ENCODE data around the gene CLDN6.

Gene CLDN6

GRCh38 chr16:2992383-2993081 is 25.5 kb downstream of the CLDN6 start:
- no peak overlapping the region for H3K4me3 ChIP-seq (replicated peaks in 1 of 2; ENCODE audit: low read depth in 2 of 2, low read length in 2 of 2)
- no peak for TF ChIP-seq CTCF (IDR thresholded peaks at IDR 0.05; ENCODE audit: low read depth, low read length)
- no peak for DNase-seq (ENCODE audit: low read depth in 2 of 2)

GRCh38 chr16:2991566-2992261 is 26.3 kb downstream of the CLDN6 start:
- H3K4me3 ChIP-seq (replicated peaks in 1 of 2; ENCODE audit: low read depth in 2 of 2, low read length in 2 of 2), result no peak overlapping the region
- DNase-seq (ENCODE audit: low read depth in 2 of 2), result no peak
- no peak for TF ChIP-seq CTCF (IDR thresholded peaks at IDR 0.05; ENCODE audit: low read depth, low read length)

GRCh38 chr16:2990891-2991290 is 27.1 kb downstream of the CLDN6 start:
- no peak for DNase-seq (ENCODE audit: low read depth in 2 of 2)
- no peak overlapping the region for H3K4me3 ChIP-seq (replicated peaks in 1 of 2; ENCODE audit: low read depth in 2 of 2, low read length in 2 of 2)
- TF ChIP-seq CTCF (IDR thresholded peaks at IDR 0.05; ENCODE audit: low read depth, low read length), result no peak

GRCh38 chr16:2988590-2989099 is 29.3 kb downstream of the CLDN6 start:
- no peak for TF ChIP-seq CTCF (IDR thresholded peaks at IDR 0.05; ENCODE audit: low read depth, low read length)

GRCh38 chr16:2987833-2988232 is 30.1 kb downstream of the CLDN6 start:
- no peak overlapping the region for H3K4me3 ChIP-seq (replicated peaks in 1 of 2; ENCODE audit: low read depth in 2 of 2, low read length in 2 of 2)
- no peak for DNase-seq (ENCODE audit: low read depth in 2 of 2)
- no peak for TF ChIP-seq CTCF (IDR thresholded peaks at IDR 0.05; ENCODE audit: low read depth, low read length)

More at GRCh38 chr16:2988590-2989099, 29.3 kb downstream of the CLDN6 start:
- H3K4me3 ChIP-seq (replicated peaks in 1 of 2; ENCODE audit: low read depth in 2 of 2, low read length in 2 of 2), result no peak overlapping the region
- DNase-seq (ENCODE audit: low read depth in 2 of 2), result no peak

GRCh38 chr16:2987286-2987685 is 30.7 kb downstream of the CLDN6 start:
- no peak for DNase-seq (ENCODE audit: low read depth in 2 of 2)
- no peak for TF ChIP-seq CTCF (IDR thresholded peaks at IDR 0.05; ENCODE audit: low read depth, low read length)
- H3K4me3 ChIP-seq (replicated peaks in 1 of 2; ENCODE audit: low read depth in 2 of 2, low read length in 2 of 2), result no peak overlapping the region

Measured in cardiac fibroblast (primary cell).